Middle frontal gyrus (tissue), 1 donor: Measurements from ENCODE around the gene RDH8.

Source experiments
- DNase-seq: peaks from one replicate; pipeline ENCODE4 v3.0.0-alpha.2; 2015; ENCODE audit warnings: low spot score; ENCODE audit errors: extremely low spot score

The RDH8 gene

GRCh38 chr19:10013316-10013715 lies at the start of gene RDH8:
Gene RDH8 (plus strand): TSS chr19:10013483. CDS start chr19:10013498, 15 bp downstream.
- DNase-seq, result no peak

GRCh38 chr19:9966024-9966423 lies 47.3 kb upstream of the RDH8 start:
- no peak for DNase-seq

- no peak for DNase-seq
These were observed 46.8 kb upstream of the RDH8 start for GRCh38 chr19:9966448-9966847.

DNA sequence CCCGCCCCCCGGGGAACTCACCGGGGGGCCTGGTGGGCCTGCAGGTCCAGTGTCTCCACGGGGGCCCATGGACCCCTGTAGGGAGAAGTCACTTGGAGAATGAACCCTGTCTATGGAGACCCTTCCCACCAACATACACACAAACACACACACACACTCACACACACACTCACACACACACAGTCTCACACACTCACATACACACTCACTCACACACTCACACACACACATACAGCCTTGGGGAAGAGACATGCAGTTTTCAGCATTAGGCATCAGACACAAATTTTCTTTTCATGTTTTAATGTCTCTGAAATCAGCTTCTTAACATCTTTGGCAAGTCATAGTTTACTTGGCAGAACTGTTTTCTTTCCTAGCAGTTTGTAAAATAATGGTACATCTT lies 46.0 kb upstream of the RDH8 start:
- no peak for DNase-seq

DNA sequence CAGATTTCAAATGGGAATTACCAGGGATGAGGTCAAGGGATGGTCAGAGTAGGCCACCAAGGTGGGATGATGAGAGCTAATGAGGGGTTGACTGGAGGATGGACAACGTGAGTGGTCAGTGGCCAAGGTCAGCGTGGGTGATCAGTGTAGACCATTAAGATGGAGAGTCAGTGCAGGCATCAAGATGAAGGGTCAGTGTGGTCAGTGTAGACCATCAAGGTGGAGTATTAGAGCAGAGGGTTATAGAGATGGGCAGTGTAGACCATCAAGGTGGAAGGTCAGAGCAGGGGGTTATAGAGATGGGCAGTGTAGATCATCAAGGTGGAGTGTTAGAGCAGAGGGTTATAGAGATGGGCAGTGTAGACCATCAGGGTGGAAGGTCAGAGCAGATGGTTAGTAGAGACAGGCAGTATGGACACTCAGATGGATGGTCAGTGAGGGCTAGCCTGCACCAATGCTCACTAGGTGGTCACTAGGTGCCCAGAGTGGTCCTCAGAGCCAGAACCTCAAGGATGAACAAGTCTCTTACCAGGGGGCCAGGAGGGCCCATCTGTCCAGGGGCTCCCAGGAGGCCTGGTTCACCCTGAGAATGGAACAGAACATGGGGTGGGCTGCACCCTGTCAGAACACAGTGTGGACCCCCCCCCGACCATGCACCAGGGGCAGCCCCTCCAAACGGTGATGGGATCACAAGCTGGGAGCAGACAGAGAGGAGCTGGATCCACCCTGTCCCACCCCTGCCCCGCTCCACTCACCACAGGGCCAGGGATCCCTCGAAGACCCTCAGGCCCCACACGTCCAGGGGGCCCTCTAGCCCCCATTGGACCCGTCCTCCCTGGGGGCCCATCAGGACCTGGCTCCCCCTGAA lies 44.2 kb upstream of the RDH8 start:
- DNase-seq, result no peak

DNA sequence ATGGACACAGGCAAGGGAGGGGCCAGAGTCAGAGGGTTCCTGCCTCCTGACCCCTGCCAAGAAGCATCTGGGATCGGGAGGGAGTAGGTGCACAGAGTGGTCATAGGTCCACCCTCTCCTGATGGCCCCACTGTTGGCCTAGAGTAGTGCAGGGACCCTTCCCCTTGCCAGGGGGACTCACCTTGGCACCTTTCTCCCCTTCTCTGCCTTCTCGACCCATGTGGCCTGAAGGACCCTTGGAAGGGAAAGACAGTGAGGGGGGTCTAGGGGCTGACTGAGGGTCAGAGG lies 43.7 kb upstream of the RDH8 start:
- no peak for DNase-seq

GRCh38 chr19:9970481-9970880 lies 42.8 kb upstream of the RDH8 start:
- DNase-seq, result no peak

DNA sequence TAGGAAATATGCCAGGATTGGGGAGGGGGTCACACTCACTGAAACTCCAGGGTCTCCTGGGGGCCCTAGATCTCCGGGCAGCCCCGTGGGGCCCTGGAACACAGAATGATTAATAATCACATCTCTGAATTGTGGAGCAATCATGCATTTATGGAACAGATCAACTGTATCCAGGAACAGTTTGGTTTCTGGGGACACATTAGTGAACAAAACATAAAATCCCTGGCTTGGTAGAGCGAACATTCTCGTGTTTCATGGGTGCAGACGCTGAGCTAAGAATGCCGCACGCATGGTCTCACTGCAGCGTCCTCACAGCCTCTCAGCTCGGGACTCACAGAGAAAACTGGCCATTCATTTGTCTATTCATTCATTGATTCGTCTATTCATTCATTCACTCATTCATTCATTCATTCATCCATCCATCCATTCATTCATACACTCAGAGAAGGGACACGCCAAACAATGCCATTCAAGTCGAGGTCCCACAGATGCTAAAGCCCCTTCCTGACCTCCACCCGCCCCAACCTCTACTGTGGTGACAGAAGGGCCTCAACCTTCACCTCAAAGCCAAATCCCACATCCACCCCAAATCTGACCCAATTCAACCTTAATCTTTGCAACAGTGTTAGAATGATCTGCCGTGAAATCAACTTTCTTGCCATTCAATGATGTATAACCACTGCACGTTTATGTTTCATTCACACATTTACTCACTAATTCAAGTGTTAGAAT lies 42.0 kb upstream of the RDH8 start:
- no peak for DNase-seq

GRCh38 chr19:9972103-9972502 lies 41.2 kb upstream of the RDH8 start:
- DNase-seq, result no peak

GRCh38 chr19:9981406-9982260 lies 31.6 kb upstream of the RDH8 start:
- DNase-seq, result no peak

GRCh38 chr19:9986787-9987281 lies 26.4 kb upstream of the RDH8 start:
- peak; percentile 22 for DNase-seq

DNA sequence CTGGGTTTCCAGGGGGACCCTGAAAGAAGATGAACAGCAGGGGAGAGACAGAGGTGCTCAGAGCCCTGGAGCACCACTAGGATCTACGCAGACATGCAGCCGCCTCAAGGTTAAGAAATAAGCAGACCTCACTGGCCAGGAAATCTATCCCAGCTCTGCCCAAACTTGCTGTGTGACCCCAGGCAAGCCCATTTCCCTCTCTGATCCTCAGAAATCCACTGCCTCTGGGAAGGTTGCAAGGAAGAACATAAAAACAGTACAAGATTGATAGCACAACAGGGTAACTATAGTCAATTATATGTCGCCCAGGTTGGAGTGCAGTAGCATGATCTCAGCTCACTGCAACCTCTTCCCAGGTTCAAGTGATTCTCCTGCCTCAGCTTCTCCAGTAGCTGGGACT lies 23.8 kb upstream of the RDH8 start:
- DNase-seq, result no peak

DNA sequence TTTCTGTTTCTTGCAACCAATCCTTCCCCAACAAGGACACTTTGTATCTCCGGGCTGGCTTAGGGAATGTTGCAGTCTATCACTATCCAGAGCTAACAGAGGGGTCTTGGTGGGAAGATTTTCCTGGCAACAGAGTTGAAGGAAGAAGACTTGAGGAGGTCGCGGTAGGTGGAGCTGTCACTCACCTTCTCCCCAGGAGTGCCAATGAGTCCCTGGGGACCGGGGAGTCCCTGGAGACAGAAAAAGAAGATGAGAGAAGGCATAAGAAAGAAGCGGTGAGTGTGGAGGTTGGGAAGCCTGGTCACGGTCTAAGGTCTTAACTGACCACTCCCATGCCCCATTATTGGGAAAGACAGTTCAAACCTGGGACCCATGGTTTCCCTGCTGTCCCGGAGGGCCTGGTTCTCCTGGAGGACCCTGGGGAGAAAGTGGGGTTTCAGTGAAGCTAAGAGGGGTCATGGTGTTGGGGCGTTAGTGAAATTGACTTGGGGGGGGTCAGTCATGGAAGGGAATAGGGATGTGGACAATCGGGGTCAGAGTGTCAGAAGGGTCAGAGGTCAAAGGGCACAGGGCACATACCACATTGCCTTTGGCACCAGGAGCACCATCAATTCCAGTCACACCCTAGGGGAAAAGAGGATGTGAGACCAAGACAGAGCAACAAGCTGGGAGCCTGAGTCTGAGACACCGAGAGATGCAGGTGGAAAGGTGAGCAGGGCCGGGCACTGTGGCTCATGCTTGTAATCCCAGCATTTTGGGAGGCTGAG lies 21.7 kb upstream of the RDH8 start:
- no peak for DNase-seq

DNA sequence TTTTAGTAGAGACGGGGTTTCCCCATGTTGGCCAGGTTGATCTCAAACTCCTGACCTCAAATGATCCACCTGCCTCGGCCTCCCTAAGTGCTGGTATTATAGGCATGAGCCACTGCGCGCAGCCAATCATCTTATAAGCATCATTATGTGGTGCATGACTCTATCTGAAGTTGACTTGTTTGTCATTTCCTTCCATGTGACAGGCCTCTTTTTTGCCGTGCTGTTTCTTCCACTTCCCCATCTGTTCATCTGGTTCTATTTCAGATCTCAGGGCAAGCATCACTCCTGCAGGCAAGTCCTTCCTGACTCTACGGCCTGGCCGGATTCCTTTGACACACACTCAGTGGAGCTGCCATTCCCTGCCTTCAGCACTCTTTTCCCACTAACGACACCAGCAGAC lies 18.2 kb upstream of the RDH8 start:
- no peak for DNase-seq

GRCh38 chr19:9995999-9996398 lies 17.3 kb upstream of the RDH8 start:
- DNase-seq, result no peak

DNA sequence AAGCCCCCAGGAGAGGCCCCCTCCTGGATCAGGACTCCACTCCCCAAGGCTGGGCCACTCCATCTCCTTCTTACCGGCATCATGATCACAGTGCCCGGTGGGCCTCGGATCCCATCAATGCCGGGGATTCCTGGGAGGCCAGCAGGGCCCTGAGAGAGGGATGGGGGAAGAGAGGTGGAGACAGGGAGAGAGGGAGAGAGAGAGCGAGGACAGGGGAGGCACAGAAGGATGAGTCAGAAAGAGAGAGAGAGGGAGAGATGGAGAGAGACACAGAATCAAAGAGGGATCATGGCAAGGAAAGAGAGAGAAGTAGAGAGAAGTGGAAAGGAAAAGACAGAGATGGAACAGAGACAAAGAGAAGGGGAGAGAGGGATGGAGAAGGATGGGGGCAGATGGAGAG lies 16.7 kb upstream of the RDH8 start:
- no peak for DNase-seq

- no peak for DNase-seq
These were observed 13.0 kb upstream of the RDH8 start for GRCh38 chr19:10000171-10000826.

DNA sequence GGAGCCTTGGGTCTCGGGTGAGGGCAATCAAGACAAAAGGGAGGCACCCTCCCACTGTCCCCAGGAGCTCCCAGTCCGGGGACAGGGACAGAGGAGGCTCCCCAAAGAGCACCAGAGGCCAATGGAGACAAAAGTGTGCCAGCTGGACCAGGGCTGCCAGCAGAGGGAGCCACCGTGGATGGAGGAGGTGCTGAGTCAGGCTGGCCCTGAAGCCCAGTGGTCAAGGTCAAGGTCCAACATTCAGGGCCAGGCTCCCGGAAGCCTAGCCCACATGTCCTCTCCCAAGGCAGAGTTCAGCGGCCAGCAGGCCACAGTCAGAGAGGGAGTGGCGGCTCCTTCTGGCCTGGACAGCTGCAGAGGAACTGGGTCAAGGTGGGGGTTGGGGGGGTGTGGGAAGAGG lies 11.4 kb upstream of the RDH8 start:
- no peak for DNase-seq

DNA sequence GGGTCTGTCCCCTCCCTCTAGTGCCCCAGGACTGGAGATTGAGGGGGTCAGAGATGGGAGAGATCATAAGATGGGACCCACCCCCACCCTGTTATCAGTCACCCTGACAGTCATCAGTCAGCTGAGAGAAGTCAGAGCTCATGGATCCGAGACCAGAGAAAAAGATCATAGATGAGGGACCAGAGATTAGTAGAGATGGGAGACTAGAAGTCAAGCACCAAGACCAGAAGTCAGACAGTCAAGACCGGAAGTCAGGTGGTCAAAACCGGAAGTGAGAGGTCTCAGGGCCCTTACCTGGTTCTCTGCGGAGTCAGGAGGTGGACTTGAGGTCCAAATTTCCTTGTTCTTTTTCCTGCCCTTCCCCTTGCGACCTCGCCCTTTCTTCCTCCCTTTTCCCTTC lies 10.0 kb upstream of the RDH8 start:
- DNase-seq, result no peak

GRCh38 chr19:10004617-10005016 lies 8.7 kb upstream of the RDH8 start:
- no peak for DNase-seq
